GM19438 (cell line): ENCODE results near the gene AOPEP.

Experiments used
- ATAC-seq: cut with Tn5 transposase; IDR thresholded peaks from one replicate; pipeline ENCODE4 v1.9.1; 2021; ENCODE audit warnings: low read depth; ENCODE audit not compliant: unreplicated experiment

AOPEP gene

DNA sequence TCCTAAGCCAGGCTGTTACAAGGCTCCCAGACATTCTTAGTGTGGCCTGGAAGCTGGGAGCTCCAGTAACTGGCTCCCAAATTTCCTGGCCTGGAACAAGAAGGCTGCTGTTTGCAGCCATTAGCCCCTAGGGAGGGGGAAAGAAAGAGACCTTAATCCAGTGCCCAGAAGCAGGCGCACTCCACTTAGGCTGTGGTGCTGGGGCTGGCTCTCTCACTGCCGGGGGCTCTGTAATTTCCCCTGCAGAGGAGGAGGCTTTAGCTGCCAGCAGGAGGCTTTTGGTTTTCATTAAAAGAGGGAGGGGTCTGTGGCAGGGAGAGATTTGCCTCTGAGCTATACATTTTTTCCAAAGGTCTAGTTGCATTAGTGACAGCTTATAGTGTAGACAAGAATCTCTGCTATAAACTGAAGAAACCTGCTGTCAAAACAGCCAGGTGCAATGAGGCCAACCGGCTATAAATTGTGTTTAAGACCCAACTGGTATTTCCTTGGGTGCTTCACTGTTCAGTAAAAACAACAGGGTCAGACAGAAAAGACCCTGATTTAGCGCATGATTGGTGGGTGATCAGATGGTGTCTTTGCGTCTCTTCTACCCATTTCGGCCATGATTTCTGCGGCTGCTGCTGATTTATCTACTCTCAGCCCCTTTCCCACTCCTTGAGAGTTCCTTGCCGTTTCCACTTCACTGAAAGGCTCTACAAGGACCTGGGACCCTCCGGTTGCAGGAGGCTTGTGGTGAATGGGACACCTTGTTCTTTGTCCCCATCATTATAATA lies 254.6 kb downstream of the AOPEP start:
- no peak for ATAC-seq

DNA sequence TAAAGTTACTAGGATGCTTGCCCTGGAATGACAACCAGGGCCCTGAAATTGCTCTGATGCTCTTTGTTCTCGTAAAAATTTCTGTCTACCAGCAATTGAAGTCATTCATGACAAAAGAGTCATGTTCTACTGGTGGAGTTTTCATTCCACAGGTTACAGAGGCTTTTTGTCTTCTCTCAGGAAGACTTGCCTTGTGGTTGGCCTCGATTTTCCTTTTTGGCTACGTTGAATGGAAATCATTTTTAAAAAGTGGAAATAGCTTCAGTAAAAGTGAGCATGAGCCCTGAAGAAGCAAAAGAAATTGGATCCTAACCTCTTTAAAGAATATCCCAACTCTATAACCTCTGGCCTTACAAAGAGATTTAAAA lies 255.2 kb downstream of the AOPEP start:
- ATAC-seq, result no peak

DNA sequence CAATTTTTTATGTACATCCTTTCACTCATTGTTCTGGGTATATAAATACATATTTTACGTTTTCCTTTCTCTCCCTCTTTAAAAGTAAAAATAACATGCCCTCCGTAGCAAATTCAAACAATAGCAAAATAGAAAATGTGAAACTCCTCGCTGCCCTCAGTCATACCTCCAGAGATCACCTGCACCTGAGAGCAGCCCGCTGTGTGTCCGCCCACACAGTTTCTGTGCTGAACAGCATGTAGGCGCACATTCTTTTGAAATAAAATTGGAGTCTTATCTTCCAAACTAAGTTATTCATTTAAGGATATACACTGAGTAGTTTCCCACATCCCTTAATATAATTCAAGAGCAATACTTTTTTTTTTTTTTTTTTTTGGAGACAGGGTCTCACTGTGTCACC lies 255.7 kb downstream of the AOPEP start:
- no peak for ATAC-seq

DNA sequence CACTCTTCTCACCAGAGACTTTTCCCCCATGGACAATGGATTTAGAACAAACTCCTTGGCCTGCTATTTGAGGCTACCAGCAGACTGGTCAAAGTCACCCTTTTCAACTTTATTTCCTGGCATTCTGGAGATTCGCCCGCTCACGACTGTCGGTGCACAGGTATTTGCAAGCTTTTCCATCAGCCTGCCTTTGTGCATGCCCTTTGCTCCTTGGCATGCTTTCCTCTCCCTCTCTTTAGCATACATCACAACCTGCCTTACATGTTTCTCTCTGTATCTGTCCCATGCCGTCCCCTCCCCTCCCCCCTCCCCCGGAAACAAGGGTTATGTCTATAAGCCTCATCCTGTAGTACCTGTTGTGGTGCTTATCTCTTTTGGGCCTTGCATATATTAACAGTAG lies 257.1 kb downstream of the AOPEP start:
- no peak for ATAC-seq

DNA sequence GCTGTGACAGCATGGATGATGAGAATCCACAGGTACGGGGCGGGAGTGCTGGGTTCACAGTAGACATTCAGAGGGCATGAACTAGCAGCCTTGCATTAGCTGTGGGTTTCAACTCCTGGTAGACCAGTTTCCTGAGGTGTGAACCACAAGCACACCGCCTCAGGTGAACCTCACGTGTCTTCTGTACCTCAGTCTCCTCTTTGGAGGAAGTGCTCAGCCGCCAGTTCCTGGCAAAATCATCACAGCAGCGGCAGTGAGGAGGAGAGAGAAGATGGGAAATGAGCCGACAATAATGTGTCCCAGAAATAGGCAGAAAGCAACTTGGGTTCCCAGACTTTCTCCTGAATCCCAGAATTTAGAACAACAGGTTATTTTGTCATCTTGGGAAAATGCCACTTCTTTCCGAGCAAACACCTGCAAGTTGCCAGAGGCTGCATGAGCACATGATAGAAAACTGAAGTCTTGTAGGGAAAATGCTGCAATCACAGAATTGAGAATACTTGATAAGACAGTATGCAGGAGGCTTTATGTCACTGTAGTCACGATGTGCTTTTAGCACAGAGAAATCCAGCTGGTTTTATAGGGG lies 258.5 kb downstream of the AOPEP start:
- no peak for ATAC-seq

DNA sequence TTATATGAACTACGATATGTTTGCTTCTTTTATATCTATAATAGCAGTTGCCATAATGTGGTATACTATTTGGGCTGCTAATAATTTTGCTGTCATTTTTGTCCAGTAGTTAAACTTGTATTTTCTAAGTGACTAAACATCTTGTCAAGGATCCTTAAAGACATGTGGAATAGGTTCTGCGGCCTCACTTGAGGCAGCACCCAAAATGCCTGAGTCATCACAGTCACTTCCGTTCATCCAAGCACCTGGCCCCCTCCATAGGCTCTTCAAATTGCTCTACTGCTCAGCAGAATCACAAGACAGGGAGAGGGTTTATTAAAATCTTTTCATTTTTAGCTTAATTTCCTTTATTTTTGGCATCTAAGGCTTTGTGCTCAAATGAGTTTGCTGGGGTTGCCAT lies 259.1 kb downstream of the AOPEP start:
- ATAC-seq, result no peak

DNA sequence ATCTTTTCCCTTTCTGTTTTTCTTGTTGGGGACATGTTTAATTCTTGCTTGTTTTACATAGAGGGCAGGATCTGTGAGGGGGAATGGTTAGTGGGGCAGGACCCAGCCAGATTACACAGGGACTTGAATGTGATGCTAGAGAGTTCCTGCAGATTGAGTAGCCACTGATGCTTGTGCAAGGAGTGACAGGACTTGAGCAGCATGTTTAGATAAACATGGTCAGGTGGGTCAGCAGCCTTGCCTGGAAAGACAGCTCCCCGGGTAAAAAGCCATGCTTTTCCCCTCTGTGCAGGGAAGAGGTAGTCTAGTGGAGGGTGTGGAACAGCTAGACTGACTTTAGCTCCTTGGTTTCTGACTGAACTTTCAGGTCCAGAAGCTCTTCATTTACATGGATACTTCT lies 261.2 kb downstream of the AOPEP start:
- ATAC-seq, result no peak

DNA sequence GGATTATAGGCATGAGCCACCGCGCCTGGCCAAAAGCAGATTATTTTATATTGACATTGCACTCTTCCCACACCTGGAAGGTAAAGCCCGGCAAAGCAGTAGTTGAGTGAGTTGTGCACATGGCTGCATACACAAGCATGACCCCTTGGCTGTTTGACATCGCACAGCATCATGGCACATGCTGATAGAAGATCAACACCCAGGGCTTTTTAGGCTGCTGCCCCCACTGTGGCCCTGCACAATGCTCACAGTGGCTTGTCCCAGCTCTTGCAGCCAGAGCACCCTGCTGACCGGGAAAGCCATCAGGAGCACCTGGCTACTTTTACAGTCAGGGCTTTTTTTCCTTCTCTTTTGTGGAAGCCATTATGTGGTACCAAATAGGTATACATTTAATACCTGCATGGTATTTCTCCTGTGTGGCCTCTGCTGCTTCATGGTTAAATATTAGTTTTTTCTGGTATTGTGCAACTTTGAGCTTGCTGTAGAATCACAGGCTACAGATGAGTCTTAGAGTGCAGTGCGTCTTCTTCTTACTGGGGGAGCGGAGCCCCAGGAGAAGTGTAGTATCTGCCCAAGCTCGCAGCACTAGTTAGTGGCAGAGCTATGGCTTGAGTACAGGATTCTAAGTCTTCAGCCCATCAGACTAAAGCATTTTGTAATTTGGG lies 264.5 kb downstream of the AOPEP start:
- no peak for ATAC-seq

DNA sequence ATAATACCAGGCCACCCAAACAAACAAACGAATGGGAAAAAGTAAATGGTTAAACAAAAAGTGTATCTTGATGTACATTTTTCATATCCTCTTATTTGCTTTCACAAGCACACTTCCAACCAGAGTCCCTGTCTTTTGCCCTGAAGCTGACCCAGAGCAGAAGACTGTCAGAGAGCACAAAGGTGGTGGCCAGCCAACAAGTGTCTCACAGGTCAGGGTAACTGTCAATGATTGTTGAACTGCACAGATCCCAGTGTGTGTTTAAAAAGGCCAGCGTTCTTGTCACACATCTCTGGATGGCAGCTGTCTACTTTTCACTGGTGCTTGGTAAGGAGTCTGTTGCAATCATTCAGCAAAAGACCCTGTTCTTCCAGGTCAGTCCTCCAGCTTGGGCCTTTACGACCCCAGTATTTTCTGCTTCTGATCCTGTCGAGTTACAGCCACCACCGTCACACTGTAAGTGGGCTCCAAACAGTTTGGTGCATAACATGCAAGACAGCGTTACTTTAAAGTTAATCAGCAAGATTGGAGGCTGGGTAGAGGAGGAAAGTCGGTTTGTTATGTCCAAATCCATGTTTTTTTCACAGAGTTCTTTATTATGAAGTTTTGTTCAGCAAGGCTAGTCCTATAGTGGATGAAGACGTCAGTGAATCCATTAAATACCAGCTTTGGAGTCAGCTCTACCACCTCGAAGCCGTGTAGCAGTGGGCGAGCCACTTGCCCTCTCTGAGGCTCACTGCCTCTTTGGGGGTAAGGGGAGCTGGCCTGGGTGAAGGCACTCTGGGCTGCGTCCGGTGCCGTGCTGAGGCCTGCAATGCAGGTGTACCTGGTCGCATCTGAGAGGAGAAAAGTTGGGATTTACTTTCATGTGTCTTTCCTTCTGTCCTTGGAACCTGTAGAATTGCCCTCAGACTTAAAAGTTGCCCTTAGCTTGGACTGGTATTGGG lies 265.7 kb downstream of the AOPEP start:
- ATAC-seq, result no peak

DNA sequence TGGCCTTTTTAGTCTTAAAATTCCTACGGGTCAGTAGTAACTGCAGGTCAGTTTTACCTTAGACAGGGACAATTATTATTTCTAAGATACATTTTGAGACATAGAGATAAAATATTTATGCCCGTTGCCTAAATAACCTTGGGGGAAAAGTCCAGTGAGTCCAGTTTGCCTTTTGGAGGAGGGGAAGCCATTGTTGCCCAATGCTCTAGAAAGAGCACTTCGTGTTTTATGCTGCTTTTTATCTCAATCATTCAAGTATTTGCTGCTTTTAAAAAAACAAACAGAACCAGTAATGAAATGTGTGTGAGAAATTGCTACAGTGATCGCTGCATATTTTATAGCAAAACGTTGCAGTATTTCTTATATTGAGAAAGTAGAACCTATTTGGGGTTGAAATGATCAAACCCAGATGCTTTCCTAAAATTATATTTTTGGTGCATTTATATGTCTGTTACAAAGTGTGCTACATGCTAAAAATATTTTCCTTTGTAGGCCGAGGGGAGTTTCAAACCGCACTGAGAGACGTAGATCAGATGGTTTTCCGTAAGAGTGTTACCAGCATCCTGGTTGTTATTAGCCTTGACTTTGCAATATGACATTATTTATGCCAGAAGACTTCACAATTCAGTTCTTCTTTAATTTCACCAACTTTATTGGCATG lies 266.8 kb downstream of the AOPEP start:
- no peak for ATAC-seq

DNA sequence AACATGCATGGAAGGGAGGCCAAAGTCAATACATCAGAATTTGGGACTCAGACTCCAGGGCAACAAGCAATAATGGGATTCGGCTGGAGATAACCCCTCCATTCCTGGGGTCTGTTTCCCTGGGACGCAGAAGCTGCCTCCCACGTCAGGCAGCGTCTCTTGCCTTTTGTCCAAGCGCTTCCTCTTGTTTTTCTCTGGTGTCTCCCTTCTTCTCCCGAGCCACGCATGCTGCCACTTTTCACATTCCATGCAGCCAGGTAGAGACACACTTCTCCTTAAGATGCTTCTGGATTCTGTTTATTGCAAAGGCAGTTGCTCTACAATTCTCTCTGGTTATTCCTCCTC lies 267.3 kb downstream of the AOPEP start:
- ATAC-seq, result no peak

DNA sequence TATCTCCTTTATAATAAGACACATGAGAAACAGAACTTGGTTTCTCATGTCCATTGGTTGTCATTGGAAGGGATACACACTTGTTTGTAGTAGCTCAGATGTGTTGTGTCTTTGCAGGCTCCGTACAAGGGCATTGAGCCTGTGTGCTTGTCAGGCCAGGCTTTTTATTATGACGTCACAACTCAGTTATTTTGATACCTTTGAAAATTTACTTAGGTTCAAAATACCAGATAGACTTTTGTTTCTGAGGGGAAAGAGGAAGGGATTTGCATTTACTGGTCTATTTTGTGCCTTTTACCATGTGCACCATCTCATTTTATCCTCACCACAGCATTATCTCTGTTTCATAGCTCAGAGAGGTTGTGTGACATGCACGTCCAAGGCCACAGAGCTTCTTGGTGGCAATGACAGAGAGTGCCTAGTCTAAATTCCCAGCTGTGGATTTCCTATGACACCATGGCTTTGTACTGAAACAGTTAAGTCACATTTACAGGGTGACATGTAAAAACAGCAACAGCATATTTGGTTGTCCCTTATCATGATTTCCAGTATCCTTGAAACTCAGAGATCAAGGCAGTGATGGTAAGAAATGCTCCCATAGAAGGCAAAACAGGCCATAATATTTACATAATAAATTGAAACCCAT lies 268.7 kb downstream of the AOPEP start:
- ATAC-seq, result no peak

DNA sequence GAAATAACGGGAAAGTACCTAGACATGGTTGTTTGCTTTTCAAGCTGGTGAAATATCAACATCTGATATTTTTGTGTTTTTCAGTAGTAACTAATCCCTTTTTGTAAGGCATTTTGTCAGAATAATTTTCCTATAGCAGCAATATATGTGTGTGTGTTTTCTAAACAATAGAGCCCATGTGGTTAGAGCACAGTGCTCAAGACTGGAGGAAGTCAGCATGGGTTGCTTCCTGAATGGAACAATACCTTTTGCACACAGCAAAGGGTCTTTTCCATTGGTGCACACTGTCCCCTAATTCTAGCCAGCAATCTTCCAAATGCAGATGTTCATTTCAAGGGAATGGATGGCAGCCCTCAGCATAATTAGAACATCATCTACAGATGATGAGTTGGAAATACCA lies 270.1 kb downstream of the AOPEP start:
- no peak for ATAC-seq

DNA sequence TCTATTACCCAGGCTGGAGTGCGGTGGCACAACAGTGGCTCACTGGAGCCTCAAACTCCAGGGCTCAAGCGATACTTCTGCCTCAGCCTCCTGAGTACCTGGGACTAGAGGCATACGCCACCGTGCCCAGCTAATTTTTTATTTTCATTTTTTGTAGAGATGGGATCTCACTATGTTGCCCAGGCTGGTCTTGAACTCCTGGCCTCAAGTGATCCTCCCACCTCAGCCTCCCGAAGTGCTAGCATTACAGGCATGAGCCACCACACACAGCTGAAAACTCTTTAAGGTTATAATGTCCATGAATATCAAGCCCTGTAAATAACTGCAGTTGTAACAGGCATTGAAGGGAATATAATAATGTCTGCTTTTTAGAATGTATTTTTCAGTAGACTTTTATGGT lies 271.2 kb downstream of the AOPEP start:
- ATAC-seq, result no peak

DNA sequence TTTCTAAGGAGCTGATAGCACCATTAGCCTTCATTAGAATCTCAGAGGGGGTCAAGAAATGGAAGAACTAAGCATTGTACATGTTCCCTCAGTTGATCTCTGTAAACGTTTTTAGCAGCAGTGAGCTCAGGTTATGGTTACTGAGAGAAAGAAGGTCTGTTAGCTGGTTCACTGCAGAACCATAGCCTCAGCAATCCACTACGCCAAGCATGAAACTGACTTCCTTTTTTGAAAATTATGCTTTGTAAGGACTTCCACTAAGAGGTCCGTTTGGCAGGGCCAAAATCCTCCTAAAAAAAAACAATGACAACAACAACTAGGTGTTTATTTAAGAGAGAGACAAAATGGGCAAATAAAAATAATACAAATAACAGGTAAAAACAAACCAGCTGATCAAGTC lies 273.3 kb downstream of the AOPEP start:
- ATAC-seq, result no peak

DNA sequence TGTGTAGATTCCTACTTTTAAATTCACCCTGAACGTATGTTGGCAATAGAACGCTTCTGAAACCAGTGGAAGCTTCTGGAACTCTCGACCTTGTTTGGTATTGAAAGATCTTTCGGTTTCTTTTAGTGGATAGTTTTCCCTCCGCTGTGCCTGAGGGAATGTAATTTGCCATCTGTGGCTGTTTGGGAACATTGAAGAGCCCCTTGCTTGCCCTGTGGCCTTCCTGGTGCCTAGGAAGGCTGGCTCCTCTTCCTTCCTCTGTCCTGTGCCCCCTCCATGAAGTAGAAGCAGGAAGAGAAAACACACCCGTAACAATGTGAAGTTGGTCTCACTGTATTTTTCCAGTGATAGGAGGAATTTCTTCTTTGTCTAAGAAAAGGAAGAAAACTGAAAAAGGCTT lies 274.3 kb downstream of the AOPEP start:
- no peak for ATAC-seq

DNA sequence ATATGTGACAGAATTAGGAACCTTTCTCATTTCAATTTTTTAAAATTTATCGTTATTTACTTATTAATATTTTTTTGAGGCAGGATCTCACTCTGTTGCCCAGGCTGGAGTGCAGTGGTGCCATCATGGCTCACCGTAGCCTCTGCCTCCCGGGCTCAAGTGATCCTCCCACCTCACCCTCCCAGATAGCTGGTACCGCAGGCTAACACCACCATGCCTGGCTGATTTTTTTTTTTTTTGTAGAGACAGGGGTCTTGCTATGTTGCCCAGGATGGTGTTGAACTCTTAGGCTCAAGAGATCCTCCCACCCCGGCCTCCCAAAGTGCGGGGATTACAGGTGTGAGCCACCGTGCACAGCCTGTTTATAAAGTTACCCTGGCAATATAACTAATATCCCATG lies 275.2 kb downstream of the AOPEP start:
- ATAC-seq, result no peak

DNA sequence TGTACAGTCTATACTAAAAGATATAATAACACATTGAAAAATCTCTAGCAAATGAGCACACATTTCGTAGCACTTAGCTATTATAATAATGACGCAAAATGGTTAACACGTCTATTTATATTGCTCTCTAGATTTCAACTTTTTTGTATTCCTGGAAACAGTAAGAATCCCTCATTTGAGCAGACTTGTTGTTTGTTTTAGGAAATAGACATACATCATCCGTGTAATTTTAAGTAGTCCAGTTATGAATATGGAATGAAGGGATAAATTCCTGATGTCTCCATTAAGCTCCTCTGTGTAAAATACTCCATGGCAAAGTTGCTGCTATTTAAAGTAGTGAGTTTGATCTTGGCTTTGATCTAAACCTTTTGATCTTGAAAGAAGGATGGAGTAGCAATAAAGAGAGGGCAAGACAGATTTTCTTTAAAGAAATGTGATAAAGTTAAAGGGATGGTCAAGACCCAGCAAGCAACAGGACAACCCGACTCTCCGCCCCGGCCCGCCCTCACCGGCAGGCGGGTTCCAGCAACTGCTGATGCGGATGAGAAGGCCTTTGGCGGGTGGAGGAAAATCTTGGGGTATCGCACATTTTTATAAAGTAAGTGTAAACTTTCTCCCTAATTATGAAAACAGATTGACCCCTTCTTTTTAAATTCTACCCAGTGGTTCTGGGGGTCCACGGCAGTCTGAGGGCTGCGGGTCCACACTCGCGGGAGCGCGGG lies 277.4 kb downstream of the AOPEP start:
- ATAC-seq, result no peak
